Esophagus muscularis mucosa (tissue), 4 donors: Measurements from ENCODE around the gene SLC30A7. TPM values are rescaled to one million over a fixed set of nuclear protein-coding genes. Genes with fewer than 3 reads are reported as not detected.

ENCODE experiments used
- DNase-seq: peaks from one replicate; pipeline ENCODE4 v3.0.0-alpha.2; 2017; ENCODE audit errors: extremely low spot score
- H3K27ac ChIP-seq, 4 donors: fragments of 200-600 bp; sonication (generic); replicated peaks in 1 of 4; 1 replicate in 3 of 4; 2 replicates in 1 of 4; pipeline ENCODE4 v1.5.1; 2016 to 2019; ENCODE audit warnings: mild to moderate bottlenecking in 1 of 4
- H3K27me3 ChIP-seq, 4 donors: fragments of 200-600 bp; sonication (generic); one replicate each; pipeline versions ENCODE4 v1.5.1 to v1.6.0; 2016 to 2019
- H3K36me3 ChIP-seq, 4 donors: fragments of 200-600 bp; sonication (generic); one replicate each; pipeline ENCODE4 v1.5.1; 2016 to 2019
- H3K4me1 ChIP-seq, 4 donors: fragments of 200-600 bp; sonication (generic); one replicate each; pipeline ENCODE4 v1.5.1; 2016 to 2019
- H3K4me3 ChIP-seq, 4 donors: fragments of 200-600 bp; sonication (generic); 1 replicate in 2 of 4; 2 replicates in 2 of 4; pipeline ENCODE4 v1.5.1; 2016 to 2019; ENCODE audit warnings: mild to moderate bottlenecking in 4 of 4, moderate library complexity in 1 of 4
- H3K9me3 ChIP-seq, 4 donors: fragments of 200-600 bp; sonication (generic); 1 replicate in 3 of 4; 2 replicates in 1 of 4; pipeline ENCODE4 v1.5.1; 2016 to 2019
- EP300 ChIP-seq: sonication (generic); formaldehyde crosslinking; IDR thresholded peaks from one replicate; pipeline ENCODE4 v1.6.1; 2017; ENCODE audit warnings: antibody characterized with exemption
- POLR2A ChIP-seq: fragments of 450-650 bp; IDR thresholded peaks from one replicate; pipeline ENCODE4 v1.6.1; 2017; ENCODE audit warnings: antibody characterized with exemption, moderate library complexity, mild to moderate bottlenecking, low read depth
- POLR2AphosphoS5 ChIP-seq, 2 donors: sonication (generic); formaldehyde crosslinking; IDR thresholded peaks; one replicate each; pipeline ENCODE4 v1.6.1; 2017; ENCODE audit warnings: antibody characterized with exemption in 2 of 2
- WGBS: methylation state at CpG from one replicate; pipeline ENCODE4 v1.1.5; 2018; 5-methylcytosine and 5-hydroxymethylcytosine counted together
- intact Hi-C: fragments of 100-400 bp; cut with DNase I; formaldehyde crosslinking; loops from one replicate; pipeline ENCODE4 v1.15.1; 2023
- total RNA-seq, 4 donors: library from RNA; depleted of rRNA; stranded (reverse); fragments of >200 nt; gene quantifications; one replicate each; pipeline versions ENCODE4 v1.1.0 to v1.2.1, GENCODE V29; 2016
- TF ChIP-seq, protein P1 (sequence below), 3 experiments: fragments of 200-600 bp in 2 of 3; fragments of 450-650 bp in 1 of 3; sonication (generic) in 2 of 3; IDR thresholded peaks; one replicate each; pipeline ENCODE4 v1.5.1; 2017 to 2019; ENCODE audit warnings: antibody characterized with exemption in 3 of 3, mild to moderate bottlenecking in 2 of 3, moderate library complexity in 1 of 3

SLC30A7 gene
- total RNA-seq, 4 donors from 2014 or later = 10.5 to 19.9 (median 13.6) TPM

DNA sequence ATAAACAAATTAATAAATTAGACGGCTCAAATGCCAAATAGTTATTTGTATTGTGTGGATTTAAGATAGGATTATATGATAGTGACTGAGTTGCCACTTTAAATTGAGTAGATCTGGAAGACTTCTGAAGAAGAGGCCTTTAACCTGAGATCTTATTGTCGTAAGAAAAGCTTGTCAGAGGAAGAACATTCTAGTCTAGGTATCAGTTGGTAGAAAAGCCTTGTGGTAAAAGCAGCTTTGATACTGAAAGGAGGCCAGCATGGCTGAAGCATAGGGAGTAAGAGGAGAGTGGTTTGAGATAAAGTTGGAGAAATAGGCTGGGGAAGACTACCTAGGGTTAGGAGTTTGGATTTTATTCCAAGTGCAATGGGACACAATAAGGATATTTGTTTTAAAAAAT lies 29.1 kb downstream of the SLC30A7 start:
- Histone ChIP-seq H3K4me3 (no peak overlapping the region), H3K4me1 (no peaks in the 10 kb centered on the region), H3K27ac (no peak overlapping the region), H3K27me3 (no peaks in the 10 kb centered on the region), H3K36me3 (peaks cover 0 to 40% (median 9%) of the 10 kb centered on the region in 4 donors), H3K9me3 (no peaks in the 10 kb centered on the region)
- WGBS = 90% methylated on average over 2 of the region's 2 CpGs
- DNase-seq = no peak
- intact Hi-C loops = loop anchor here (5.0 kb wide), 1 partner anchor 362 kb away; no protein-coding TSS in a partner anchor
- TF ChIP-seq POLR2AphosphoS5 (IDR thresholded peaks at IDR 0.05) (no peak), POLR2A (no peak), EP300 (no peak)
- TF ChIP-seq, protein P1, sequence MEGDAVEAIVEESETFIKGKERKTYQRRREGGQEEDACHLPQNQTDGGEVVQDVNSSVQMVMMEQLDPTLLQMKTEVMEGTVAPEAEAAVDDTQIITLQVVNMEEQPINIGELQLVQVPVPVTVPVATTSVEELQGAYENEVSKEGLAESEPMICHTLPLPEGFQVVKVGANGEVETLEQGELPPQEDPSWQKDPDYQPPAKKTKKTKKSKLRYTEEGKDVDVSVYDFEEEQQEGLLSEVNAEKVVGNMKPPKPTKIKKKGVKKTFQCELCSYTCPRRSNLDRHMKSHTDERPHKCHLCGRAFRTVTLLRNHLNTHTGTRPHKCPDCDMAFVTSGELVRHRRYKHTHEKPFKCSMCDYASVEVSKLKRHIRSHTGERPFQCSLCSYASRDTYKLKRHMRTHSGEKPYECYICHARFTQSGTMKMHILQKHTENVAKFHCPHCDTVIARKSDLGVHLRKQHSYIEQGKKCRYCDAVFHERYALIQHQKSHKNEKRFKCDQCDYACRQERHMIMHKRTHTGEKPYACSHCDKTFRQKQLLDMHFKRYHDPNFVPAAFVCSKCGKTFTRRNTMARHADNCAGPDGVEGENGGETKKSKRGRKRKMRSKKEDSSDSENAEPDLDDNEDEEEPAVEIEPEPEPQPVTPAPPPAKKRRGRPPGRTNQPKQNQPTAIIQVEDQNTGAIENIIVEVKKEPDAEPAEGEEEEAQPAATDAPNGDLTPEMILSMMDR (IDR thresholded peaks at IDR 0.05) = no peak

DNA sequence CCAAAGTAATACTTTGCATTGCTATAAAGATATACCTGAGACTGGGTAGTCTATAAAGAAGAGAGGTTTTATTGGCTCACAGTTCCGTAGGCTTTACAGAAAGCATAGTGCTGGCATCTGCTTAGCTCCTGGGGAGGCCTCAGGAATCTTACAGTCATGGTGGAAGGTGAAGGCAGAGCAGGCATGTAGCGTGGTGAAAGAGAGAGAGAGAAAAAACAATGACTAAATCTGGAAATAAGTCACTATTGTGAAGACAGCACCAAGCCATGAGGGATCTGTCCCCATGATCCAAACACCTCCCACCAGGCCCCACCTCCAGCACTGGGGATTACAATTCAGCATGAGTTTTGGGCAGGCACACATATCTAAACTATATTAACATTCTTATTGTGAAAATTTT lies 30.4 kb downstream of the SLC30A7 start:
- no peak for DNase-seq
- Histone ChIP-seq H3K9me3 (no peaks in the 10 kb centered on the region), H3K4me3 (no peak overlapping the region), H3K27ac (no peak overlapping the region), H3K4me1 (peaks cover 0 to 3% (median 0%) of the 10 kb centered on the region in 4 donors), H3K27me3 (no peaks in the 10 kb centered on the region), H3K36me3 (peaks cover 0 to 40% (median 9%) of the 10 kb centered on the region in 4 donors)
- TF ChIP-seq EP300 (no peak), POLR2A (no peak), POLR2AphosphoS5 (IDR thresholded peaks at IDR 0.05) (no peak)
- TF ChIP-seq, protein P1 (IDR thresholded peaks at IDR 0.05) = no peak
- intact Hi-C loops = no loop called here
- WGBS = 93% methylated on average over 2 of the region's 2 CpGs

DNA sequence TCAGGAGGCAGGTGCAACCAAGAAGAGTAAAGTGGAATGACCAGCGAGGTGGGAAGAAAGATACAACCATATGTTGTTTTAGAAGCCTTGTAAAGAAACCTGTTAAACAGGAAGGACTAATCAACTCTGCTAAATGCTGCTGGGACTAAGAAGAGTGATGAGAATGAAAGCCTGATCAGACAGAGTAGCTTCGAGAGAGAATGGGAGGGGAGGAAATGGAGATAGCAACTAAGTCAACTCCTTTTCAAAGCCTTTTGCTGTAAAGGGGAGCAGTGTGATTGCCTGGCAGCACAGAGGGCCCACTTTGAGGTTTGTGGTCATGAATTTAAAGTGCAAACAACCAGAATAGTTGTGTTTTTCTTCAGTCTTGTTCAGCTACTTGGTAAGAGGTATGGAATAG lies 31.4 kb downstream of the SLC30A7 start:
- TF ChIP-seq POLR2AphosphoS5 (IDR thresholded peaks at IDR 0.05) (no peak), EP300 (no peak), POLR2A (no peak)
- TF ChIP-seq, protein P1 (IDR thresholded peaks at IDR 0.05) = no peak
- 80% methylated on average over 2 of the region's 2 CpGs for WGBS
- Histone ChIP-seq H3K27me3 (no peaks in the 10 kb centered on the region), H3K9me3 (no peaks in the 10 kb centered on the region), H3K36me3 (peaks cover 0 to 33% (median 5%) of the 10 kb centered on the region in 4 donors), H3K27ac (no peak overlapping the region), H3K4me3 (no peak overlapping the region), H3K4me1 (peaks cover 0 to 6% (median 0%) of the 10 kb centered on the region in 4 donors)
- intact Hi-C loops = no loop called here
- DNase-seq = no peak

DNA sequence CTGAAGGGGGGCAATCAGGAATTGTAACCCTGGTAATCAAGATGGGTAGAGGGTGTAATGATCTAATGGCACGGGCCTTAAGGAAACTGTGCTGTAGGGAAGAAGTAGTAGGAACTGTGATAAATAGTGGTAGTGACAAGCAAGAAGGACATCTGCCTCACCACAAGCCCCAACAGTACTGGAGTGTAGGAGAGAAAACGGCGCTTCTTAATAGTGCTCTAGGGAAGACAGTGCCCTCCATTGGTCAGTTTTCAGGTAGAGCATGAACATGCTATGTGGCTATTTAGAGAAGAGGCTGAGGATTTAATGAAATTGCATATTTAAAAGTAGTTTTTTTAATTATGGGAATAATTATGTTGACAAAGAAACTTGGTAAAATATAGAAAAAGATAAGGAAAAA lies 32.2 kb downstream of the SLC30A7 start:
- Histone ChIP-seq H3K36me3 (peaks cover 0 to 32% (median 2%) of the 10 kb centered on the region in 4 donors), H3K27me3 (no peaks in the 10 kb centered on the region), H3K9me3 (no peaks in the 10 kb centered on the region), H3K4me3 (no peak overlapping the region), H3K27ac (no peak overlapping the region), H3K4me1 (peaks cover 0 to 6% (median 0%) of the 10 kb centered on the region in 4 donors)
- no peak for DNase-seq
- 86% methylated on average over 3 of the region's 3 CpGs for WGBS
- TF ChIP-seq POLR2A = no peak
- TF ChIP-seq, protein P1 (IDR thresholded peaks at IDR 0.05) = no peak
- TF ChIP-seq EP300 = no peak
- TF ChIP-seq POLR2AphosphoS5 (IDR thresholded peaks at IDR 0.05) = no peak
- intact Hi-C loops = no loop called here

DNA sequence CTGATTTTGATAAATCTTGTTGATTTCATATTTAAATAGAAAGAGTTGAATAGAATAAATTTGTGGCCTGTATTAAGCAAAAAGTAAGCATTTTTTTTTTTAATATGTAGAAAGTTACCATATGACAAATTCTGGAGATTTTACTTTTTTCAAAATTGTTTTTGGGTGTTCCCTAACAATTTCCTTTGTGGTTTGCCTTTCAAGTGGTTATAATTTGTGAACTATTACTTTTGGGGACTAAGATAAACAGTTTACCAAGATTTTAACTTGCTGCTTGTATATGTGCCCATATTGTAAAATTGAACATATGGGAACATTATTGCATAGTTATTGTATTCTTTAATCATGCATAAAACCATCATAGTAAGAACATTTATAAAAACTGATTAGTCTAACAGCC lies 34.6 kb downstream of the SLC30A7 start:
- DNase-seq = no peak
- no peak for TF ChIP-seq POLR2AphosphoS5 (IDR thresholded peaks at IDR 0.05)
- TF ChIP-seq EP300 = no peak
- no peak for TF ChIP-seq POLR2A
- TF ChIP-seq, protein P1 (IDR thresholded peaks at IDR 0.05) = no peak
- H3K9me3 ChIP-seq = no peaks in the 10 kb centered on the region
- H3K36me3 ChIP-seq = peaks cover 0 to 15% (median 2%) of the 10 kb centered on the region in 4 donors
- peaks cover 0 to 6% (median 0%) of the 10 kb centered on the region in 4 donors for H3K4me1 ChIP-seq
- H3K27ac ChIP-seq = no peak overlapping the region
- no peaks in the 10 kb centered on the region for H3K27me3 ChIP-seq
- H3K4me3 ChIP-seq = no peak overlapping the region
- intact Hi-C loops = no loop called here
